Erythroblast (primary cell): Measurements from ENCODE around the gene PRKD3.
A peak's percentile ranks its signal among the peaks of the same experiment; 100 is the strongest.

Experiments
- DNase-seq, 2 experiments: peaks; one replicate each; lab custom pipeline; 2025; lab: John Stamatoyannopoulos, UW
- GATA1 ChIP-seq: IDR thresholded peaks from 2 replicates; pipeline ENCODE4 v1.6.1; 2011; ENCODE audit warnings: low read depth, mild to moderate bottlenecking, control low read depth, low read length, moderate library complexity
- POLR2A ChIP-seq: IDR thresholded peaks from 2 replicates; pipeline ENCODE4 v1.6.1; 2011; ENCODE audit warnings: mild to moderate bottlenecking, low read length

Gene PRKD3

DNA sequence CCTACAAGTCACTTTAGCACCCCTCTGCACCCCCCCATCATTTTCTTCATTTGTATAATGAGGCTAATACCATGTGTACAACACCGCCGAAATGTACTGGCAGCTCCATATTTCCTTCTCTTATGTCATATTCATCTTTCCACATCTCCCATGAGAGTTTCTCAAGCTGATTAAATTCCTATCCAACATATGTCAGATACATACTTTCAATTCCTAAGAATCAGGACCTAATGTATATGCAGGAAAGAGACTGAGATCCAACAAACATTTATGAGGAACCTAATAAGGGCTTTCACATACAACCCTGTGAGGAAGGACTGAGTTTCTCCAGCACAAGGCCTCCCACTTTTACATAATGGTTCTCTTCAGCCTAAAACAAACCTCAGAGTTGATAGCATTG, 41.9 kb downstream of the PRKD3 start:
- no peak for TF ChIP-seq POLR2A
- TF ChIP-seq GATA1, result no peak

DNA sequence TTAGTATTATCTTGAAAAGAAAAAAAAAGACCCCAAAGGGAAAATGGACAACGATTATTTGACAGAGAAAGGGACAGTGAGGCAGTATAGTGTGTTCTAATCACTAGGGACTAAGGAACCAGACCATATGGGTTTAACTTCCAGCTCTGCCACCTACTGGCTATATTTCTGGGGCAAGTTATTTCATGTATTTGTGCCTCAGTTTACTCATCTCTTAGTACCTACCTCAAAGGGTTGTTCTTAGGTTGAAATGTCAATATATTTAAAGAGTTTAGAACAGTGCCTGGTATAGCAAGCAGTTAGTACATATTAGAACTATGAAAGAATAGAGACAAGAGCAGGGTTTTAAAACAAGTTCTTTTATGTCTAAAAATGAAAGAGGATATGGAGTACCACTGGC, 42.7 kb downstream of the PRKD3 start:
- TF ChIP-seq POLR2A (no peak), GATA1 (no peak)
- peak in 1 of 2 experiments; percentile 7 for DNase-seq

More for the DNA sequence above, 41.9 kb downstream of the PRKD3 start:
- no peak for DNase-seq

DNA sequence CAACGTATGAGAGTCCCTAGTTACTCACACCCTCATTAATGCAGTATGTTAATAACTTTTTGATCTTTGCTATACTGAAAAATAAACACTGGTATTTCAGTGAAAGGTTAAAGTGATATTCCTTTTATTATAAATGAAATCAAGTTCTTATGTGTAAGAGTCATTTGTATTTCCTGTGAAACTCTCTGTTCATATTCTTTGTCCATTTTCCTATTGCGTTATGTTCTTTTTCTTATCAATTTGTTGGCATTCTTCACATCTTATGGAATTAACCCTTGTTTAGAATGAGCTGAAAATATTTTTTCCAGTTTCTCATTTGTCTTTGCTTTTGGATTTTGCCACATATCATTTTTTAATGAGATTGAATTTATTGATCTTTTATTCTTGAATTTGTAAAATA, 48.3 kb downstream of the PRKD3 start:
- TF ChIP-seq GATA1 (no peak), POLR2A (no peak)
- no peak for DNase-seq
